Fibroblast of skin of scalp (primary cell): Measurements from ENCODE around the gene GNRH2.
"Not testable (repeated sequence)": the region's sequence is repeated elsewhere in the genome, so short reads cannot be mapped to it uniquely, and the experiment has no call there.

Experiments
- DNase-seq: peaks from one replicate; pipeline ENCODE4 v3.0.0-alpha.2; 2013

Gene GNRH2

GRCh38 chr20:3074812-3075211 lies 31.4 kb downstream of the GNRH2 start:
- DNase-seq = no peak

DNA sequence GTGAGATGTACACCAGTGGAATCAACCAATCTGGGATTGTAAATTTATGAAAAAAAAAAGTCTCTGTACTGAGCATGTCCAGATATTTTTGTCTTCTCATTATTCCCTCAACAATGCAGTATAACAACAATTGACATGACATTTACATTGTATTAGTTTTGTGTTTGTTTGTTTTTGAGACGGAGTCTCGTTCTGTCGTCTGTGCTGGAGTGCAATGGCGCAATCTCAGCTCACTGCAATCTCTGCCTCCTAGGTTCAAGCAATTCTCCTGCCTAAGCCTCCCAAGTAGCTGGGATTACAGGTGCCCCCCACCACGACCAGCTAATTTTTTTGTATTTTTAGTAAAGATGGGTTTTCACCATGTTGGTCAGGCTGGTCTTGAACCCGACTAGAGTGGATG lies 31.9 kb downstream of the GNRH2 start:
- not testable (repeated sequence) for DNase-seq

DNA sequence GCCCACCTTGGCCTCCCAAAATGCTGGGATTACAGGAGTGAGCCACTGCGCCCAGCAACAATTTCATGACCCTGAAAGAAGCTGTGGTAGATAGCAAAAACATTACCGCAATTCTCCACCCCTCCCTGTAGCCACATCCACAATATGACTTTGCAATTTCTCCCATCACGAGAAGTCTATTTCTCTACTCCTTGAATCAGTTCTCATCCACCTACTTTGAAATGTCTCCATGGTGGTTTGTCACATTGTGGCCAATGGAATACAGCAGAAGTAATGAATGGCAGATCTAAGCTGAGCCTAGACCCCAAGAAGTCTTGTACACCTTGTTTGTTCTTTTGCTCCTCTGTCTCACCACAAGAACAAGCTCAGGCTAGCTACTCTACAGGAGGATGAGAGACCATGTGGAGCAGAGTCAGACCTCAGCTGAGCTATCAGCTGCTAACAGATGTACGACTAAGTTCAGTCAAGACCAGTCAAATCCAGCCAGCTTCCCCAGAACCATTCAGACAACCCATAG lies 34.3 kb downstream of the GNRH2 start:
- no peak for DNase-seq

- DNase-seq = no peak
Observed at GRCh38 chr20:3080939-3081388, 37.5 kb downstream of the GNRH2 start.

GRCh38 chr20:3081641-3082040 lies 38.2 kb downstream of the GNRH2 start:
- DNase-seq = no peak

- no peak for DNase-seq
Observed at GRCh38 chr20:3082306-3082951, 39.0 kb downstream of the GNRH2 start.

DNA sequence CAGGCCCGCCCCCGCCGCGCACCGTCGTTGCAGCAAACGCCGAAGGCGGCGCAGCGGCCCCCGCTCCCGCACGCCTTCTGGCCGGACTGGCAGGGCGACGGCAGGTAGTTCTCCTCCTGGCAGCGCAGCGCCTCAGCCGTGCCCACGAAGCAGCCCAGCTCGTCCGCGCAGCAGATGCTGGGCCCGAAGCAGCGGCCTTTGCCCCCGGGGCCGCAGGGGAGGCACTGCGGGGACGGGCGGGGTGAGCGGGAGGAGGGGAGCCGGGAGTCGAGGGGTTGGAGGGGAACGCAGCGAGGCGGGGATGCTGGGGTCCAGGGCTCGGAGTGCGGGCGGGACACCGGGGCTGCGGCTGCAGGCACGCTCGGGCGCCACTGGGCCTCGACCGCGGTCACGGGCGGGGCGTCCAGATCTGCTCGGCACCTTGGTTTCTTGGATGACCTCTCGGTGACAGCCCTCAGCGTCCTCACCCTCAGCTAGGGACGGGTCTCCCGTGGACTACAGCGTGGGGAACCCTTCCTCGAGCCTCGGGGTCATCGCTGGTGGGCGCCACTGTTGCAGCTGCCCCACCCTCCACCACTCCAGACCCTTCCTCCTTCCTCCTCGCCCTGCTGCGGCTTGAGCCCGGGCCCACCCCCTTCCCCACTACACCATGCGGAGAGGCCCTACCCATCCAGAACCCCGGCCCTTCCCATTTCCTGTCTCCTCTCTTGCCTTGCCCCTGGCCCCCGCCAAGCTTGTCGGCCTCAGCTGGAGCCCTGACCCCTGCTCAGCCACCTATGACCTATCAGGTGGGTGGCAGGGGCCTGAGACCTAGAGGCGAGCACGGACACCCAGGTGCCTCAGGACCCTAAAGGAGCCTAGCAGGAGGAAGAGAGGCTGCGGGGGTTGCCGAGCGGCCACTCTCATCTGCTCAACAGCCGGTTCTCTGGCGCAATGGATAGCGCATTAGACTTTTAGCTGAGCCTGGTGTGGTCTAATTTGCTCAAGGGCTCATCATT lies 39.8 kb downstream of the GNRH2 start:
- no peak for DNase-seq

GRCh38 chr20:3084283-3084985 lies 41.0 kb downstream of the GNRH2 start, which contains the start of gene AVP:
TSS of gene AVP (minus strand) at chr20:3084724. CDS start at chr20:3084674, 50 bp downstream.
- no peak for DNase-seq

DNA sequence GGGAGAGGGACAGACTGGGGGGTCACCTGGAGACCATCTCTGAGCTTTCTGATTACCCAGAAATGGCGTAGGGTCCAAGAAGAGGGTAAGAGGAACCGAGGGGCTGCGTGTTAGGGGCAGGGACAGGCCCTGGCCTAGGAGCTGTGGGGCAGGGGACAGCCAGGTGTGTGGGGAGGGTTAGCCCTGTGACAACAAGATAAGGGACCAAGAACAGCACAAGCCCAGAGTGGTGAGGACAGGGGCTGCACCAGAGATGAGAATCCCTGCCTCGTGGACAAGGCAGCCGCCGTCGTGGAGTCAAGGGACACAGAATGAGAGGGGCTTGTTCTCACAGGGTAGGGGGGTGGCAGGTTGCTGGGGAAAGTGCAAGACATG lies 41.6 kb downstream of the GNRH2 start:
- DNase-seq = no peak

DNA sequence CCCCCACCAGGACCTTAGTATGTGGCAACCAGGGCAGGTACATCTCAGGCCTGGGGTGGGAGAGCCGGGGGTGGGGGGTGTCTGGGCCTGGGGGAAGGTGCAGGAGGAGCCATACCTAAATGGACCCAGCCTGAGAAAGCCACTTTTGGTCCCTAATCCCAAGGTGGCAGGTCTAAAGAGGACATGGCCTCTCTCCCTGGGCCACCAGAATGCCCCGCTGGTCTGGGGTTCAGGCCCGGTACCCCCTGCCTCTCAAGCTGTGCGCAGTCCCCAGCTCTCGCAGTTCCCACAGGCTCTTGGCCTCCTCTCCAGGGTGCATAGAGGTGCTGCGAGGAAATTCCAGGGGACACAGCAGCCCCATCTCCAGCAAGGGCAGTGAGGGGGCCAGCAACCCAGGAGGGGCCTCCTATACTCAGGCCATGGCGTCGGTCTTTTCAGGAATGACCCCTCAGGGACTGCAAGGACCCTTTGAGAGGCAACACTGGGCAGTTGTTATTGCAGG lies 42.2 kb downstream of the GNRH2 start:
- DNase-seq = no peak

- no peak for DNase-seq
Observed at GRCh38 chr20:3088031-3088430, 44.6 kb downstream of the GNRH2 start.

GRCh38 chr20:3090565-3090964 lies 47.1 kb downstream of the GNRH2 start:
- DNase-seq = no peak

DNA sequence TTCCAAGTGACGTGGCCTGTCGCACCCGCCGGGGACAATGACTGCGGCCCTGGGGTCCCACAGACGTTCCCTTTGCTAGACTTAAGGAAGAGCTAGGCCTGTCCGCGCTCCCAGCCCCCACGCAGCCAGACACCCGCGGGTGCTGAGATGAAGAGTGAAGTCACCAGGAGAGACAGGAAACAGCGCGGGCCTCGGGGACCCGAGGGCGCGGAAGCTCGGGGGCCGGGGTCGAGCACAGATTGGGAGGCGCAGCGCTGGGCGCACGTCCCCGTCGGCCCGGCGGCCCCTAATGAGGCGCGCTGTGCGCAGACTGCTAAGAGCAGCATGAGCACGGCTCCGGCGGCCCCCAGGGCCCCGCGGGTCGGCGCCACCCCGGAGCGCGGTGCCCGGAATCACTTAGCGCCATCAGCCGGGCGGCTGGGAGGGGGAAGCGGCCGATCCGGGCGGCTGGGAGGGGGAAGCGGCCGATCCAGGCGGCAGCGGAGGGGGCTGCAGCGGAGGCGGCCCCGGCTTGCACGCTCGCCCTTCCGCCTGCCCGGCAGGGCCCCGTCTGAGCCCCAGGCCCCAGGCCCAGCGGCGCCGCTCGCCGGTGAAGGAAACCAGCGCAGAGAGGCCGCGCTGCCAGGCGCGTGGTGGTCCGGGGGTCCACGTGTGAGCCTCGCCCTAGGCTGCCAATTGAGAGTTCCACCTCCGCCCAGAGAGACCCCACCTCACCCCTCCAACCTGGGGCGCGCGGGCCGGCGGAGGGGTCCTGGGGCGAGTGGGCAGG lies 49.4 kb downstream of the GNRH2 start:
- peak; percentile 15 for DNase-seq

DNA sequence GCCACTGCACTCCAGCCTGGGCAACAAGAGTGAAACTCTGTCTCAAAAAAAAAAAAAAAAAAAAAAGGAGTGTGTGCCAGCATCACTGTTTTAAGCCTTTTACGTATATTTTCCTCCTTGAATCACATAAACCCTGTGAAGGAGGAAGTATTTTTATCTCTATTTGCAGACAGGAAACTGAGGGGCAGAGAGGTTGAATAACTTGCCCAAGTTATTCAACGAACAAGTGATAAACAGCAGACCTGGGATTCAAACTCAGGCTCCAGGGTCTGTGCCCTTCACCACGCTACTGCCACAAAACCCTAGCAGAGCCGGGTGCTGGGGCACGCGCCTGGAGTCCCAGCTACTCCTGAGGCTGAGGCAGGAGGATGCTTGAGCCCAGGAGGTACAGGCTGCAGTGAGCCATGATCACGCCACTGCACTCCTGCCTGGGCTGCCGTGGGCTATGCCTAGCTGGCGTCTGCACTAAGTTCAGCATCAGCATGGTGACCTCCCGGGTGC lies 50.5 kb downstream of the GNRH2 start:
- DNase-seq = no peak

GRCh38 chr20:3094848-3095629 lies 51.6 kb downstream of the GNRH2 start:
- no peak for DNase-seq
